ENCODE measurements around the gene CTNNA3. TPM values are rescaled to one million over a fixed set of nuclear protein-coding genes. Genes with fewer than 3 reads are reported as not detected.

The CTNNA3 gene
- total and polyA plus RNA-seq, 7 donors, result under 0.01 to 4.6 (median 2.4) TPM; not detected in 1

DNA sequence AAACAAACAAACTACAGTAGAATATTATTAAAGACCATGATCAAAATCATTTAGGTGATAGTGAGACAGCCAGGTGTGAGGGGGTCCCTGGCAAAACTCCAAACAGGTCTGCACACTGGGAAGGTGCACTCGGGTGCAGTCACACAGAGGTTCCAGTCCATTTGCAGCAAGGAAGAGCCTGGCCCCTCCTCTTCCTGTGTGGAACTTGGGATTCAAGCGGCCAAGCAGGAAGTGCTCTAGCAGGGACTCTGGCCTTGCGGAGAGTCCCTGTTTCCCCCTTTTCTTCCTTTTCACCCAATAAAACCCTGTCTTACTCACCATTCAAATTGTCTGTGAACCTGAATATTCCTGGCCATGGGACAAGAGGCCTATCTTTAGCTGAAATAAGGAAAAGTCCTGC lies 588.3 kb downstream of the CTNNA3 start:
- Histone ChIP-seq H3K4me3 (no peak overlapping the region), H3K4me1 (no peaks in the 10 kb centered on the region), H3K9me3 (no peaks in the 10 kb centered on the region), H3K27ac (no peak overlapping the region), H3K27me3 (no peaks in the 10 kb centered on the region), H3K36me3 (no peaks in the 10 kb centered on the region)
- intact Hi-C loops (cut with DNase I), result no loop called here
- DNase-seq, result peak; percentile 48
- 87 to 88% methylated on average over 3 of the region's 3 CpGs for WGBS, 2 donors
- TF ChIP-seq EP300 (IDR thresholded peaks at IDR 0.05) (no peak), POLR2AphosphoS5 (IDR thresholded peaks at IDR 0.05) (no peak), POLR2A (IDR thresholded peaks at IDR 0.05) (no peak)
- TF ChIP-seq, protein P1, sequence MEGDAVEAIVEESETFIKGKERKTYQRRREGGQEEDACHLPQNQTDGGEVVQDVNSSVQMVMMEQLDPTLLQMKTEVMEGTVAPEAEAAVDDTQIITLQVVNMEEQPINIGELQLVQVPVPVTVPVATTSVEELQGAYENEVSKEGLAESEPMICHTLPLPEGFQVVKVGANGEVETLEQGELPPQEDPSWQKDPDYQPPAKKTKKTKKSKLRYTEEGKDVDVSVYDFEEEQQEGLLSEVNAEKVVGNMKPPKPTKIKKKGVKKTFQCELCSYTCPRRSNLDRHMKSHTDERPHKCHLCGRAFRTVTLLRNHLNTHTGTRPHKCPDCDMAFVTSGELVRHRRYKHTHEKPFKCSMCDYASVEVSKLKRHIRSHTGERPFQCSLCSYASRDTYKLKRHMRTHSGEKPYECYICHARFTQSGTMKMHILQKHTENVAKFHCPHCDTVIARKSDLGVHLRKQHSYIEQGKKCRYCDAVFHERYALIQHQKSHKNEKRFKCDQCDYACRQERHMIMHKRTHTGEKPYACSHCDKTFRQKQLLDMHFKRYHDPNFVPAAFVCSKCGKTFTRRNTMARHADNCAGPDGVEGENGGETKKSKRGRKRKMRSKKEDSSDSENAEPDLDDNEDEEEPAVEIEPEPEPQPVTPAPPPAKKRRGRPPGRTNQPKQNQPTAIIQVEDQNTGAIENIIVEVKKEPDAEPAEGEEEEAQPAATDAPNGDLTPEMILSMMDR (IDR thresholded peaks at IDR 0.05), result no peak

DNA sequence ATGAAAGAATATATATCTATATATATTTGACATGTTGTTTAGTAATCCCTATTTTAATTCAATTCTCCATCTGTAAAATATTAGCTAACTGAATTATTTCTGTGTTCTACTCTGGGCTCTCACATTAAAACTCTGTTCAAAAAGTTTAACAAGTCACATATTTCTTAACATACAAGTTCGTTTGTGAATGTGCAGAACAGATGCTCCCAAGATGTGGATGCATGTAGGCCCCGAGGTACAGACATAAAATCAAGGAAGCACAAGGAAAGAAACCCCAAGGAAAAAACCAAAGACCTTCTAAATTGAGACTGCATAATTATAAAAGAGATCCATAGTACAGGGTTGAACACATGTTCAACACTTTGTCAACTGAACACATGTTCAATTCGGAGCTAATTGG lies 595.0 kb downstream of the CTNNA3 start:
- no peaks in the 10 kb centered on the region for H3K27me3 ChIP-seq
- no peak overlapping the region for H3K27ac ChIP-seq
- 63 to 77% methylated on average over 3 of the region's 3 CpGs for WGBS, 2 donors
- no peaks in the 10 kb centered on the region for H3K4me1 ChIP-seq
- no peaks in the 10 kb centered on the region for H3K36me3 ChIP-seq
- no peak overlapping the region for H3K4me3 ChIP-seq
- DNase-seq, result no peak
- TF ChIP-seq POLR2AphosphoS5 (IDR thresholded peaks at IDR 0.05) (no peak), EP300 (IDR thresholded peaks at IDR 0.05) (no peak), POLR2A (IDR thresholded peaks at IDR 0.05) (no peak)
- TF ChIP-seq, protein P1 (IDR thresholded peaks at IDR 0.05), result no peak
- intact Hi-C loops (cut with DNase I), result no loop called here
- no peaks in the 10 kb centered on the region for H3K9me3 ChIP-seq

DNA sequence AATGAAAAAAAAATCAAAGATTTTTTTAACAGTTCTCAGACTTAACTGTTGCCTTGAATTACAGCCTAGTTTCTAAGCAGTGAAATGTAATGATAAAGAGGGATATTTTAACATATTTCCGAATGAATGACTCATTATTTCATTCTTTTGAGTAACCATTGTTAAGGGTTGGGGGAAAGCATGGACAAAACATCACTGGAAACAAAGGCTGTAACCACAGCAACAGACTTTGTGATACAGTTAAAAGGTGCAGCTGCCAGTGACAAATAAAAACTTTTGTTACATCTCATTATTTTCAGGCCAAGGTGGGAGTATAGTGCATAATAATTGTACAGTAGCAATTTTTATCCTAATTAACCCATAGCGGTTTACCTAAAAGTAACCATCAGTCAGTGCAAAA lies 597.5 kb downstream of the CTNNA3 start:
- no peak for TF ChIP-seq POLR2AphosphoS5 (IDR thresholded peaks at IDR 0.05)
- TF ChIP-seq EP300 (IDR thresholded peaks at IDR 0.05), result no peak
- TF ChIP-seq, protein P1 (IDR thresholded peaks at IDR 0.05), result no peak
- TF ChIP-seq POLR2A (IDR thresholded peaks at IDR 0.05), result no peak
- no peaks in the 10 kb centered on the region for H3K4me1 ChIP-seq
- no peaks in the 10 kb centered on the region for H3K9me3 ChIP-seq
- H3K36me3 ChIP-seq, result no peaks in the 10 kb centered on the region
- no peak for DNase-seq
- H3K27ac ChIP-seq, result no peak overlapping the region
- H3K27me3 ChIP-seq, result no peaks in the 10 kb centered on the region
- intact Hi-C loops (cut with DNase I), result no loop called here
- no peak overlapping the region for H3K4me3 ChIP-seq
- 74 to 84% methylated on average over 2 of the region's 2 CpGs for WGBS, 2 donors

DNA sequence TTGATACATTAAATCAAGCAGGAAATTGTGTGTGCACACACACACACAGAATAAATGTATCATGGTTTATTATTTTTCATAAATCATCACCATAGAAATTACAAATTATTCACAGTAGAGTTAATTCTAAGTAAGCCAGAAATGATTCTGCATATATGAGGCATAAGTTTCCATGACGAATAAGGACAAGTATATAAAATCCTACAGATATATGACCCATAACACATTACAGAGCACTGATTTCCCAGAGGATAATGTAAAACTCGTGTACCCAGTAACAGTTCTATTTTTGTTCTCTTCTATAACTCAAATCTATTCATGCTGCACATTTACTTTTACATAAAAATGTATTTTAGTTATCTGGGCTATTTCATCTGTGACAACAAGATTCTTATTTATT lies 600.5 kb downstream of the CTNNA3 start:
- no peaks in the 10 kb centered on the region for H3K9me3 ChIP-seq
- H3K4me3 ChIP-seq, result no peak overlapping the region
- H3K36me3 ChIP-seq, result no peaks in the 10 kb centered on the region
- no peak overlapping the region for H3K27ac ChIP-seq
- TF ChIP-seq POLR2AphosphoS5 (IDR thresholded peaks at IDR 0.05), result no peak
- TF ChIP-seq EP300 (IDR thresholded peaks at IDR 0.05), result no peak
- TF ChIP-seq, protein P1 (IDR thresholded peaks at IDR 0.05), result no peak
- TF ChIP-seq POLR2A (IDR thresholded peaks at IDR 0.05), result no peak
- intact Hi-C loops (cut with DNase I), result no loop called here
- no peaks in the 10 kb centered on the region for H3K4me1 ChIP-seq
- no peaks in the 10 kb centered on the region for H3K27me3 ChIP-seq
- 49 to 50% methylated on average over 2 of the region's 2 CpGs for WGBS, 2 donors
- no peak for DNase-seq

DNA sequence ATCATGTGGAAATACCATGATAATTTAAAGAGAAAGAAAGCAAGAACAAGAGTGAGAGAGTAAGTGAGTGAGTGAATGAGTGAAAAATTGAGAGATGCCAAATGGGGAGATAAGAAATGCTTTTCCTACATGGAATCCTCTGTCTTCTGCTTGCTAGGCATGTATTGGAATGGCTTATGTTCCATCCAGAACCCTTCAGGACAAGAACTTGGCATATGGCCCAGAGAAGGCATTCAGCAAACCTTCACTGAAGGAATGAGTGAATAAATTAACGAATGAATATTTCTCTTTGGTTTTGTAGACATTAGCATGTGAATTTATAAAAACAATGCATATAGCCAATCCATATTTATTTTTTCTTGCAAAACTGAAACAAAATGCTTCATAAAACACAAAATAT lies 608.0 kb downstream of the CTNNA3 start:
- DNase-seq, result no peak
- H3K4me3 ChIP-seq, result no peak overlapping the region
- H3K9me3 ChIP-seq, result no peaks in the 10 kb centered on the region
- peaks cover 0 to 33% (median 12%) of the 10 kb centered on the region in 4 donors for H3K4me1 ChIP-seq
- H3K27ac ChIP-seq, result no peak overlapping the region
- no peaks in the 10 kb centered on the region for H3K36me3 ChIP-seq
- intact Hi-C loops (cut with DNase I), result no loop called here
- TF ChIP-seq EP300 (IDR thresholded peaks at IDR 0.05), result no peak
- TF ChIP-seq, protein P1 (IDR thresholded peaks at IDR 0.05), result no peak
- 78 to 81% methylated on average over 1 of the region's 1 CpG for WGBS, 2 donors
- no peaks in the 10 kb centered on the region for H3K27me3 ChIP-seq
